Nephron progenitor cell (in vitro differentiated cells): ENCODE results near the gene ANKH.

Source experiments
- DNase-seq: peaks from one replicate; pipeline ENCODE4 v3.0.0; 2021
- H3K27ac Mint-ChIP-seq: 2 replicates; pipeline ENCODE4 v1.8.0; 2021; ENCODE audit warnings: mild to moderate bottlenecking, moderate library complexity, mixed read lengths
- H3K27me3 Mint-ChIP-seq: 2 replicates; pipeline ENCODE4 v1.8.0; 2021; ENCODE audit warnings: mild to moderate bottlenecking, low read depth, mixed read lengths; ENCODE audit not compliant: poor library complexity
- H3K36me3 Mint-ChIP-seq: 2 replicates; pipeline ENCODE4 v1.8.0; 2021; ENCODE audit warnings: low read depth, mixed read lengths
- H3K4me1 Mint-ChIP-seq: 2 replicates; pipeline ENCODE4 v1.8.0; 2021; ENCODE audit warnings: mixed read lengths
- H3K4me3 Mint-ChIP-seq: 2 replicates; pipeline ENCODE4 v1.8.0; 2021; ENCODE audit warnings: mild to moderate bottlenecking, moderate library complexity, mixed read lengths
- H3K9me3 Mint-ChIP-seq: 2 replicates; pipeline ENCODE4 v1.8.0; 2021; ENCODE audit warnings: mild to moderate bottlenecking, moderate library complexity, mixed read lengths
- CTCF ChIP-seq: fragments of 200-600 bp; sonication (generic); IDR thresholded peaks from 2 replicates; pipeline ENCODE4 v1.5.0; 2021; ENCODE audit warnings: antibody characterized with exemption

ANKH gene

DNA sequence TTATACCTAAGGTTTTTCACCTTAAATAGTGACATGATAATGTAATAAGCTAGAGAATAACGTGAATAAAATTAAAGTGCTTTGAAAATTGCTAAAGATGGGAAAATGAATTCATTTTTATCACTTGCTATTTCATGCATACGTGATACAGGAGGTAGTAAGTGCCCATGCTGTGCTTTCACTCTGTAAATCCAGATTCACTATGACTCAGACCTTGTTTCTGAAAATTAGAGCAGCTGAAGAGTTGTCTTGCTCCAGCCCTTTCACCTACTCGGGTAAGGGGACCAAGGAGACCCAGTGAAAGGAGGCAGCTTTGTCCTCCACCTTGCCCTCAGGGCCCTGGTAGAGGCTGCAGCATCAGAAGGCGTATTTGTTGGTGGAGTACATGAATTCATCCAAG is 87.9 kb downstream of the ANKH start:
- Mint-ChIP-seq H3K4me1 (peaks cover 25% of the 10 kb centered on the region), H3K27ac (no peak overlapping the region), H3K9me3 (peaks cover 30% of the 10 kb centered on the region), H3K4me3 (no peak overlapping the region), H3K27me3 (peaks cover 7% of the 10 kb centered on the region), H3K36me3 (peaks cover 9% of the 10 kb centered on the region)
- TF ChIP-seq CTCF = no peak
- no peak for DNase-seq

- no peak for TF ChIP-seq CTCF
Observed at GRCh38 chr5:14782591-14782990, 89.0 kb downstream of the ANKH start.

DNA sequence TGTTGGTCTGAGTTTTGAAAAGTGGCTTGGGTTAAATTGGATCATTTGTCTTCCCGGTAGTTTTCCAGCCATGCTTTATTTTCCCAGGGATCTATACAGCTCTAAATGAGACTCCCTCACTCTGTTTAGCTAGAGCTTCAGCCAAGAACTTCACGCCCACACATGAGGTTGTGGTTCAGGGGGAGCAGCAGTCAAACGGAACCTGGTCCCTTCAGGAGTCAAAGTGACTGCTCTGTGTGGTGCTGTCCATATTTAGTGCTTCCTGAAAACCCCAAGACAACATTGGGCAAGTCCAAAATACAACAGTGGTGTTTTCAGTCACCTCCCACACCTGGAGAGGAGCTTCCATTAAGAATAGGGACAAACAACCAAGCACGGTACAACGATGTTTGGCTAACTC is 90.5 kb downstream of the ANKH start:
- peaks cover 9% of the 10 kb centered on the region for H3K36me3 Mint-ChIP-seq
- H3K27me3 Mint-ChIP-seq = peaks cover 8% of the 10 kb centered on the region
- H3K9me3 Mint-ChIP-seq = peaks cover 30% of the 10 kb centered on the region
- H3K4me1 Mint-ChIP-seq = peaks cover 34% of the 10 kb centered on the region
- TF ChIP-seq CTCF = no peak
- no peak overlapping the region for H3K4me3 Mint-ChIP-seq
- no peak for DNase-seq
- H3K27ac Mint-ChIP-seq = no peak overlapping the region

More at GRCh38 chr5:14782591-14782990, 89.0 kb downstream of the ANKH start:
- Mint-ChIP-seq H3K36me3 (peaks cover 9% of the 10 kb centered on the region), H3K4me3 (no peak overlapping the region), H3K4me1 (peaks cover 34% of the 10 kb centered on the region), H3K27ac (no peak overlapping the region), H3K9me3 (peaks cover 30% of the 10 kb centered on the region), H3K27me3 (peaks cover 7% of the 10 kb centered on the region)
- no peak for DNase-seq

DNA sequence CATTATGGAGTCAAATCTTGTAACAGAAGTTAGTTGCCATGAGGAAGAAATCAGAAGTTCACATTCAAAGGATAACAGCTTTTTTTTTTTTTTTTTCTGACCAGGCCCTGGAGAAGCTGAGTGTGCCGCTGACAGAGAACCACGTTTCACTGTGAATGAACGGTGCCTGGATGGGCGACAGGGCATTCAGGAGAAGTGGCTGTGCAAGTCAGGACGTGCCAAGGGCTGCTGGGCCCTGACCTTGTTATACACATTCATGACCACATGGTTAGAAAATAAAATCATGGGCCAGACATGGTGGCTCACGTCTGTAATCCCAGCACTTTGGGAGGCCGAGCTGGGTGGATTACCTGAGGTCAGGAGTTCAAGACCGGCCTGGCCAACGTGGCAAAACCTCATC is 91.6 kb downstream of the ANKH start:
- Mint-ChIP-seq H3K4me3 (no peak overlapping the region), H3K9me3 (peaks cover 25% of the 10 kb centered on the region), H3K4me1 (peaks cover 34% of the 10 kb centered on the region), H3K27me3 (peaks cover 11% of the 10 kb centered on the region), H3K36me3 (peaks cover 5% of the 10 kb centered on the region), H3K27ac (no peak overlapping the region)
- no peak for TF ChIP-seq CTCF
- no peak for DNase-seq

GRCh38 chr5:14778792-14779070 is 92.8 kb downstream of the ANKH start:
- H3K4me3 Mint-ChIP-seq = no peak overlapping the region
- no peak for TF ChIP-seq CTCF
- H3K27ac Mint-ChIP-seq = peak overlapping the region; percentile 4
- H3K36me3 Mint-ChIP-seq = no peaks in the 10 kb centered on the region
- H3K27me3 Mint-ChIP-seq = peaks cover 11% of the 10 kb centered on the region
- H3K4me1 Mint-ChIP-seq = peaks cover 44% of the 10 kb centered on the region
- peaks cover 13% of the 10 kb centered on the region for H3K9me3 Mint-ChIP-seq
- no peak for DNase-seq

GRCh38 chr5:14777932-14778791 is 93.4 kb downstream of the ANKH start:
- Mint-ChIP-seq H3K36me3 (no peaks in the 10 kb centered on the region), H3K4me3 (no peak overlapping the region), H3K4me1 (peaks cover 47% of the 10 kb centered on the region), H3K27ac (peak overlapping the region; percentile 4), H3K9me3 (peaks cover 7% of the 10 kb centered on the region), H3K27me3 (peaks cover 11% of the 10 kb centered on the region)
- TF ChIP-seq CTCF = no peak
- no peak for DNase-seq
